Uterus (tissue), 2 donors: ENCODE data around the gene NAT8.
"Not testable (repeated sequence)": the region's sequence is repeated elsewhere in the genome, so short reads cannot be mapped to it uniquely, and the experiment has no call there.

Experiments used
- CTCF ChIP-seq, 4 experiments: fragments of 200-600 bp in 2 of 4; fragments of 450-650 bp in 2 of 4; sonication (generic) in 2 of 4; IDR thresholded peaks; one replicate each; pipeline ENCODE4 v1.5.1; 2016 to 2019; ENCODE audit warnings: antibody characterized with exemption in 4 of 4, mild to moderate bottlenecking in 2 of 4, moderate library complexity in 1 of 4
- POLR2A ChIP-seq, 2 donors: fragments of 450-650 bp; IDR thresholded peaks; one replicate each; pipeline ENCODE4 v1.6.1; 2016; ENCODE audit warnings: antibody characterized with exemption in 2 of 2, mild to moderate bottlenecking in 1 of 2, moderate library complexity in 1 of 2

- TF ChIP-seq CTCF, POLR2A (IDR thresholded peaks at IDR 0.05): not testable (repeated sequence)
Observed at GRCh38 chr2:73626237-73626636, 16.0 kb downstream of the NAT8 start.
